Measurements from ENCODE around the gene GNB5. TPM values are rescaled to one million over a fixed set of nuclear protein-coding genes. Genes with fewer than 3 reads are reported as not detected.

GNB5 gene
- total RNA-seq, 1 experiment from 2014 or later, result 29.8 TPM

GRCh38 chr15:52102463-52102862 lies 88.7 kb downstream of the GNB5 start:
- Histone ChIP-seq H3K4ac (ENCODE audit: low read depth, low read length) (no peak overlapping the region), H4K91ac (ENCODE audit: insufficient read length, low read depth, low read length) (no peak overlapping the region), H4K8ac (replicated peaks; ENCODE audit: insufficient read length, low read depth, low read length) (no peak overlapping the region), H4K5ac (ENCODE audit: insufficient read length, low read depth, low read length) (no peak overlapping the region), H3K79me1 (ENCODE audit: insufficient read depth, low read depth, low read length, poor library complexity, severe bottlenecking) (no peaks in the 10 kb centered on the region), H3K4me2 (ENCODE audit: insufficient read depth, insufficient read length, low read length) (no peak overlapping the region), H2BK20ac (ENCODE audit: low read depth, low read length, poor library complexity, severe bottlenecking) (no peak overlapping the region), H3K56ac (ENCODE audit: insufficient read length, low read depth, low read length) (no peak overlapping the region), H2BK12ac (ENCODE audit: insufficient read length, low read depth, low read length) (no peak overlapping the region), H2AFZ (ENCODE audit: low read length) (no peak overlapping the region), H3K27ac (ENCODE audit: insufficient read length, low read depth, low read length) (no peak overlapping the region), H3K18ac (ENCODE audit: insufficient read length, low read depth, low read length) (no peak overlapping the region), H3T11ph (ENCODE audit: low read length) (no peak overlapping the region), H3K23me2 (ENCODE audit: insufficient read length, low read depth, low read length, poor library complexity, severe bottlenecking) (no peaks in the 10 kb centered on the region), H3K4me1 (ENCODE audit: insufficient read depth, low read length) (no peaks in the 10 kb centered on the region), H3K9me3 (ENCODE audit: control insufficient read depth, low read depth, low read length) (no peaks in the 10 kb centered on the region), H2BK5ac (ENCODE audit: insufficient read length, low read length) (no peak overlapping the region), H3K9ac (ENCODE audit: extremely low read depth, insufficient read length, low read length) (no peak overlapping the region), H2BK15ac (ENCODE audit: low read depth, low read length) (no peak overlapping the region), H2BK120ac (ENCODE audit: low read depth, low read length, poor library complexity, severe bottlenecking) (no peak overlapping the region), H3K27me3 (ENCODE audit: insufficient read depth, low read length) (no peaks in the 10 kb centered on the region), H2AK5ac (ENCODE audit: insufficient read length, low read length) (no peak overlapping the region), H3K79me2 (ENCODE audit: insufficient read depth, low read length) (no peaks in the 10 kb centered on the region), H4K20me1 (ENCODE audit: control insufficient read depth, insufficient read depth, insufficient read length) (no peaks in the 10 kb centered on the region), H3K23ac (ENCODE audit: insufficient read length, low read depth, low read length) (no peak overlapping the region), H3K14ac (ENCODE audit: insufficient read depth, low read length) (no peak overlapping the region)
- H3K4me1 Mint-ChIP-seq, result peaks cover 0 to 3% of the 10 kb centered on the region in 2 experiments; a peak in 1 of 4 replicates
- no CpG with 5 or more reads among the region's 2 CpGs for WGBS (ENCODE audit: extremely low coverage, insufficient read length, low lambda C conversion rate)
- no peak for DNase-seq
- no peak overlapping the region for H3K4me3 Mint-ChIP-seq
- no peaks in the 10 kb centered on the region for H3K27me3 Mint-ChIP-seq (ENCODE audit: low read depth)
- no peak overlapping the region; a peak in 1 of 7 replicates for H3K27ac Mint-ChIP-seq
- TF ChIP-seq CTCF (conservative IDR thresholded peaks at IDR 0.05), result no peak
- H3K9me3 Mint-ChIP-seq, result no peaks in the 10 kb centered on the region
- H3K36me3 Mint-ChIP-seq (ENCODE audit: insufficient read depth in 1 of 3, low read depth in 3 of 3), result no peaks in the 10 kb centered on the region

All from H9 (cell line).